Thyroid gland (tissue), 4 donors: ENCODE results near the gene PAK4. TPM values are rescaled to one million over a fixed set of nuclear protein-coding genes. Genes with fewer than 3 reads are reported as not detected.
"Not testable (repeated sequence)": the region's sequence is repeated elsewhere in the genome, so short reads cannot be mapped to it uniquely, and the experiment has no call there.

Experiments used
- DNase-seq, 2 donors: peaks; one replicate each; pipeline ENCODE4 v3.0.0-alpha.2; 2019
- H3K27ac ChIP-seq, 3 donors: fragments of 200-600 bp; sonication (generic); 1 replicate in 2 of 3; 2 replicates in 1 of 3; pipeline ENCODE4 v1.5.1; 2016 to 2019; ENCODE audit warnings: mild to moderate bottlenecking in 1 of 3, moderate library complexity in 1 of 3
- H3K27me3 ChIP-seq: fragments of 200-600 bp; sonication (generic); one replicate; pipeline ENCODE4 v1.5.1; 2019
- H3K36me3 ChIP-seq, 2 donors: fragments of 200-600 bp; sonication (generic); one replicate each; pipeline ENCODE4 v1.5.1; 2016 to 2019
- H3K4me1 ChIP-seq, 2 donors: fragments of 200-600 bp; sonication (generic); one replicate each; pipeline ENCODE4 v1.5.1; 2017 to 2019
- H3K4me3 ChIP-seq, 3 donors: fragments of 200-600 bp; sonication (generic); replicated peaks in 1 of 3; 1 replicate in 2 of 3; 2 replicates in 1 of 3; pipeline ENCODE4 v1.5.1; 2016; ENCODE audit warnings: mild to moderate bottlenecking in 1 of 3
- H3K9me3 ChIP-seq: fragments of 200-600 bp; sonication (generic); one replicate; pipeline ENCODE4 v1.5.1; 2017
- POLR2A ChIP-seq, 2 donors: fragments of 450-650 bp; IDR thresholded peaks; one replicate each; pipeline ENCODE4 v1.6.1; 2017; ENCODE audit warnings: antibody characterized with exemption in 2 of 2, mild to moderate bottlenecking in 2 of 2, moderate library complexity in 1 of 2
- WGBS, 2 donors: methylation state at CpG; one replicate each; pipeline ENCODE4 v1.1.5; 2017; 5-methylcytosine and 5-hydroxymethylcytosine counted together
- intact Hi-C: fragments of 100-400 bp; cut with DNase I; formaldehyde crosslinking; loops from one replicate; pipeline ENCODE4 v1.15.1; 2023
- total RNA-seq, 4 donors: library from RNA; depleted of rRNA; stranded (reverse); fragments of >200 nt; gene quantifications; one replicate each; pipeline ENCODE4 v1.2.3, GENCODE V29; 2016
- TF ChIP-seq, protein P1 (sequence below), 6 experiments: fragments of 200-600 bp in 3 of 6; fragments of 450-650 bp in 3 of 6; sonication (generic) in 3 of 6; IDR thresholded peaks; one replicate each; pipeline ENCODE4 v1.5.1; 2016 to 2019; ENCODE audit warnings: antibody characterized with exemption in 6 of 6, mild to moderate bottlenecking in 2 of 6, inconsistent platforms in 1 of 6, moderate library complexity in 1 of 6

The PAK4 gene
- total RNA-seq, 4 donors from 2014 or later, result 12.4 to 24.9 (median 23.2) TPM

DNA sequence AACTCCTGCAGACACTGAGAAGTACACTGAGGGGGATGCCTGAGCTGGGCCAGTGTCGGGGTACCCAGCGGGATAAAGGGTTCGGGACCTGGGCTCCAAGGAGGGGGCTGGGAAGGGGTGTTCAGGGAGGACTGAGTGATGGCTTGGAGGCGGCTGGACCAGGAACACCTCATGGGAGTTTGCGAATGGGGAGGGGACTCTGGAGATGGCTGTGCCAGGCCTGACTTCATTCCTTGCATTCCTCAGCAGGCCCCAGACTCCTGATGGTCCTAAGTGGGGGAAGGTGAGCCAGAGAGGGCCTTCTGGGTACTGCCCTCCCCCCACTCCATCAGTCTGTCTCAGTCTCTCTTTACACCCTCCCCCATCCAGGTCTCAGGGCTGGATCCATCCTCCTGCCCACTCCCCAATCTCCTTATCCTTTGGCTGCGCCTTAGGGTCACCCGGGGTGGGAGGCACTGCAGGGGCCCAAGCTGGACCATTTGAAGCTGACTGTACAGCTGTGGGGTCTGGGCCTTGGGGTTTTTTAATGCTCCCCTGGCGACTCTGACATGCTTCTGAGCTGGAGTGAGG lies 13.8 kb downstream of the PAK4 start:
- Histone ChIP-seq H3K27me3 (no peaks in the 10 kb centered on the region), H3K9me3 (no peaks in the 10 kb centered on the region), H3K4me3 (no peak overlapping the region), H3K27ac (peak overlapping the region in 1 of 3 donors; percentile 50), H3K4me1 (peaks cover 35 to 63% of the 10 kb centered on the region in 2 donors), H3K36me3 (no peaks in the 10 kb centered on the region)
- WGBS, 2 donors, result 60 to 61% methylated on average over 8 of the region's 8 CpGs
- no peak for TF ChIP-seq POLR2A (IDR thresholded peaks at IDR 0.05)
- TF ChIP-seq, protein P1, sequence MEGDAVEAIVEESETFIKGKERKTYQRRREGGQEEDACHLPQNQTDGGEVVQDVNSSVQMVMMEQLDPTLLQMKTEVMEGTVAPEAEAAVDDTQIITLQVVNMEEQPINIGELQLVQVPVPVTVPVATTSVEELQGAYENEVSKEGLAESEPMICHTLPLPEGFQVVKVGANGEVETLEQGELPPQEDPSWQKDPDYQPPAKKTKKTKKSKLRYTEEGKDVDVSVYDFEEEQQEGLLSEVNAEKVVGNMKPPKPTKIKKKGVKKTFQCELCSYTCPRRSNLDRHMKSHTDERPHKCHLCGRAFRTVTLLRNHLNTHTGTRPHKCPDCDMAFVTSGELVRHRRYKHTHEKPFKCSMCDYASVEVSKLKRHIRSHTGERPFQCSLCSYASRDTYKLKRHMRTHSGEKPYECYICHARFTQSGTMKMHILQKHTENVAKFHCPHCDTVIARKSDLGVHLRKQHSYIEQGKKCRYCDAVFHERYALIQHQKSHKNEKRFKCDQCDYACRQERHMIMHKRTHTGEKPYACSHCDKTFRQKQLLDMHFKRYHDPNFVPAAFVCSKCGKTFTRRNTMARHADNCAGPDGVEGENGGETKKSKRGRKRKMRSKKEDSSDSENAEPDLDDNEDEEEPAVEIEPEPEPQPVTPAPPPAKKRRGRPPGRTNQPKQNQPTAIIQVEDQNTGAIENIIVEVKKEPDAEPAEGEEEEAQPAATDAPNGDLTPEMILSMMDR (IDR thresholded peaks at IDR 0.05), result no peak
- intact Hi-C loops, result no loop called here
- DNase-seq, result no peak

DNA sequence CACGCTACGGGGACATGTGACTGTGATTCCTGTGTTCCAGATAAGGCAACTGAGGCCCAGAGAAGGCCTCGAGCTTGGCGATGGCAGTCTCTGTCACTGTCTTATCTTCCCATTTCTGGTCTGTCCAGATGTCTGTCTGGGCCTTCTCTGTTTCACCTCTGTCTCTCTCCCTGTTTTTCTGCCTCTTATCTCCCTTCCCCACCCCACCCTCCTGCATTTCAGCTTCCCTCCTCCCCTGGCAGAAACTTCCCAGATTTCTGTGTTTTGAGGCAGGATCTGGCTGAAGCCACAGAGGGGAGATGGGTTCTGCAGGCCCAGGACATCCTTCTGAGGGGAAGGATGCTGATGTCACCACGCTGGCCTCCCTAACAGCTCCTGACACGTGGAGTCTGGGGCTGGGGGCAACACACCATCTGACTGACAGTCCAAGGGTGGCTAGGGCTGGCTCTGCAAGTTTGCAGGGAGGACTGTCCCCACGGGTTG lies 14.4 kb downstream of the PAK4 start:
- intact Hi-C loops, result no loop called here
- 60 to 67% methylated on average over 7 of the region's 7 CpGs for WGBS, 2 donors

GRCh38 chr19:39140594-39140993 lies 15.0 kb downstream of the PAK4 start:
- intact Hi-C loops, result no loop called here
- no peak for DNase-seq
- Histone ChIP-seq H3K9me3 (no peaks in the 10 kb centered on the region), H3K4me3 (no peak overlapping the region), H3K4me1 (peaks cover 40 to 63% of the 10 kb centered on the region in 2 donors), H3K27me3 (no peaks in the 10 kb centered on the region), H3K36me3 (no peaks in the 10 kb centered on the region), H3K27ac (no peak overlapping the region)
- 79 to 91% methylated on average over 5 of the region's 5 CpGs for WGBS, 2 donors
- TF ChIP-seq POLR2A (IDR thresholded peaks at IDR 0.05), result no peak
- TF ChIP-seq, protein P1 (IDR thresholded peaks at IDR 0.05), result no peak

More for the DNA sequence above, 14.4 kb downstream of the PAK4 start:
- Histone ChIP-seq H3K9me3 (no peaks in the 10 kb centered on the region), H3K36me3 (no peaks in the 10 kb centered on the region), H3K27me3 (no peaks in the 10 kb centered on the region), H3K4me1 (peaks cover 37 to 63% of the 10 kb centered on the region in 2 donors), H3K27ac (peak overlapping the region in 1 of 3 donors; percentile 50), H3K4me3 (no peak overlapping the region)
- DNase-seq, result no peak
- TF ChIP-seq, protein P1 (IDR thresholded peaks at IDR 0.05), result no peak
- TF ChIP-seq POLR2A (IDR thresholded peaks at IDR 0.05), result no peak

GRCh38 chr19:39141929-39142328 lies 16.3 kb downstream of the PAK4 start:
- no peak for DNase-seq
- no peak overlapping the region for H3K27ac ChIP-seq
- H3K9me3 ChIP-seq, result no peaks in the 10 kb centered on the region
- H3K4me1 ChIP-seq, result peaks cover 45 to 61% of the 10 kb centered on the region in 2 donors
- intact Hi-C loops, result no loop called here
- H3K27me3 ChIP-seq, result no peaks in the 10 kb centered on the region
- TF ChIP-seq, protein P1 (IDR thresholded peaks at IDR 0.05), result no peak
- no peak for TF ChIP-seq POLR2A (IDR thresholded peaks at IDR 0.05)
- no peaks in the 10 kb centered on the region for H3K36me3 ChIP-seq
- 70 to 74% methylated on average over 11 of the region's 11 CpGs for WGBS, 2 donors
- H3K4me3 ChIP-seq, result no peak overlapping the region

GRCh38 chr19:39142630-39143029 lies 17.0 kb downstream of the PAK4 start:
- Histone ChIP-seq H3K4me1 (peaks cover 40 to 54% of the 10 kb centered on the region in 2 donors), H3K27me3 (no peaks in the 10 kb centered on the region), H3K27ac (no peak overlapping the region), H3K36me3 (no peaks in the 10 kb centered on the region), H3K9me3 (no peaks in the 10 kb centered on the region), H3K4me3 (no peak overlapping the region)
- no peak for TF ChIP-seq POLR2A (IDR thresholded peaks at IDR 0.05)
- TF ChIP-seq, protein P1 (IDR thresholded peaks at IDR 0.05), result no peak
- intact Hi-C loops, result no loop called here
- DNase-seq, result no peak
- 92 to 94% methylated on average over 5 of the region's 5 CpGs for WGBS, 2 donors

DNA sequence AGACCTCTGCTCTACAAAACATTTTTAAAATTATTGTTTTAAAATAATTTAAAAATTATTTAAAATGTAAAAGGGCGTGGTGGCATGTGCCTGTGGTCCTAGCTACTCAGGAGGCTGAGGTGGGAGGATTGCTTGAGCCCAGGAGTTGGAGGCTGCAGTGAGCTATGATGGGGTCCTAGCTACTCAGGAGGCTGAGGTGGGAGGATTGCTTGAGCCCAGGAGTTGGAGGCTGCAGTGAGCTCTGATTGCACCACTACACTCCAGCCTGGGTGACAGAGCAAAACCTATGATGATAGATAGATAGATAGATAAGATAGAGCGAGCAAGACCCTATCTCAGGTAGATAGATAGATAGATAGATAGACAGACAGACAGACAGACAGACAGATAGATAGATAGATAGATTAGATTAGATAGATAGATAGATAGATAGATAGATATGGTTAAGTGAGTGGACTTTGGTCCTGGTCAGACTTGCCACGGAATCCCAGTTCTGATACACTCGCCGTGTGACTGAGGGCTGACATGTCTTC lies 18.2 kb downstream of the PAK4 start:
- 80 to 83% methylated on average over 5 of the region's 5 CpGs for WGBS, 2 donors
- H3K36me3 ChIP-seq, H3K27me3 ChIP-seq, H3K4me3 ChIP-seq, H3K9me3 ChIP-seq, DNase-seq, intact Hi-C loops: not testable (repeated sequence)
- Histone ChIP-seq H3K27ac (peak overlapping the region; percentile 80 to 81 (median 80)), H3K4me1 (peaks cover 39 to 48% of the 10 kb centered on the region in 2 donors)
